Lung (tissue), 12 donors: ENCODE data around the gene CRNKL1. TPM values are rescaled to one million over a fixed set of nuclear protein-coding genes. Genes with fewer than 3 reads are reported as not detected.

Experiments
- ATAC-seq: fragments of 200-7000 bp; cut with Tn5 transposase; one replicate; pipeline ENCODE4 v1.9.1; 2020; ENCODE audit warnings: moderate number of reproducible peaks; ENCODE audit not compliant: insufficient read depth, low FRiP score
- DNase-seq, 3 donors: peaks; one replicate each; pipeline ENCODE4 v3.0.0-alpha.2; 2013 to 2017
- H3K27ac ChIP-seq, 2 donors: one replicate each; pipeline ENCODE4 v1.5.1; 2013; ENCODE audit warnings: mild to moderate bottlenecking in 2 of 2, moderate library complexity in 2 of 2, control low read depth in 1 of 2, inconsistent platforms in 1 of 2, low read depth in 1 of 2, low read length in 1 of 2
- H3K27me3 ChIP-seq, 3 donors: one replicate each; pipeline ENCODE4 v1.5.1; 2013; ENCODE audit warnings: low read length in 2 of 3; ENCODE audit not compliant: control insufficient read depth in 3 of 3, insufficient read depth in 3 of 3
- H3K36me3 ChIP-seq, 4 donors: one replicate each; pipeline ENCODE4 v1.5.1; 2013; ENCODE audit warnings: low read length in 4 of 4, mild to moderate bottlenecking in 1 of 4, moderate library complexity in 1 of 4; ENCODE audit not compliant: control insufficient read depth in 4 of 4, insufficient read depth in 4 of 4
- H3K4me1 ChIP-seq, 5 donors: one replicate each; pipeline ENCODE4 v1.5.1; 2013; ENCODE audit warnings: low read length in 5 of 5, mild to moderate bottlenecking in 2 of 5, moderate library complexity in 1 of 5; ENCODE audit not compliant: control insufficient read depth in 5 of 5, insufficient read depth in 5 of 5
- H3K4me3 ChIP-seq: one replicate; pipeline ENCODE4 v1.5.1; 2013; ENCODE audit warnings: mild to moderate bottlenecking, control low read depth, moderate library complexity
- H3K9ac ChIP-seq, 2 donors: one replicate each; pipeline ENCODE4 v1.5.1; 2013; ENCODE audit warnings: low read length in 2 of 2, control low read depth in 1 of 2; ENCODE audit not compliant: insufficient read depth in 1 of 2
- H3K9me3 ChIP-seq, 4 donors: one replicate each; pipeline ENCODE4 v1.5.1; 2013; ENCODE audit warnings: low read length in 3 of 4, mild to moderate bottlenecking in 1 of 4, moderate library complexity in 1 of 4; ENCODE audit not compliant: control insufficient read depth in 4 of 4, insufficient read depth in 3 of 4
- CTCF ChIP-seq: IDR thresholded peaks from 2 replicates; pipeline ENCODE4 v1.5.1; 2012; ENCODE audit warnings: mild to moderate bottlenecking; ENCODE audit errors: control extremely low read depth, extremely low read depth
- WGBS, 2 donors: extraction: QIAGEN DNeasy Blood & Tissue Kit; methylation state at CpG; one replicate each; pipeline ENCODE4 v1.1.7; 2013; 5-methylcytosine and 5-hydroxymethylcytosine counted together
- polyA plus RNA-seq, 2 donors: library from polyadenylated mRNA; stranded (reverse); fragments of 200-250 nt; gene quantifications; one replicate each; pipeline ENCODE4 v1.2.1, GENCODE V29; 2013
- total RNA-seq, 2 donors: library from RNA; depleted of rRNA in 1 of 2; stranded (reverse); fragments of >200 nt in 1 of 2; gene quantifications; one replicate each; pipeline ENCODE4 v1.2.1, GENCODE V29; 2014 to 2021
- donor health status: control.
- donor health status: control.
- donor health status: Bipolar disorder and iron deficiency.
- donor health status: healthy.
- donor health status: DM: yes; HTN: yes; CAD: no.

The CRNKL1 gene
- total and polyA plus RNA-seq, 4 donors = 11.0 to 39.5 (median 20.4) TPM

GRCh38 chr20:20003031-20003954, 49.0 kb downstream of the CRNKL1 start:
- peak; percentile 48 to 82 (median 80) for DNase-seq
- whole genome bisulfite sequencing, 2 donors = 12 to 25% methylated on average over 23 of the region's 23 CpGs
- peaks cover 0 to 13% (median 8%) of the 10 kb centered on the region in 5 donors for H3K4me1 ChIP-seq

GRCh38 chr20:20002101-20002998, 49.9 kb downstream of the CRNKL1 start:
- no peak for DNase-seq
- Histone ChIP-seq H3K9me3 (no peaks in the 10 kb centered on the region), H3K4me1 (peaks cover 0 to 14% (median 8%) of the 10 kb centered on the region in 5 donors), H3K36me3 (peaks cover 17 to 36% (median 29%) of the 10 kb centered on the region in 4 donors), H3K27ac (peak overlapping the region; percentile 26 to 69), H3K27me3 (no peaks in the 10 kb centered on the region), H3K4me3 (no peak overlapping the region), H3K9ac (no peak overlapping the region)
- TF ChIP-seq CTCF = no peak
- WGBS, 2 donors = 36 to 57% methylated on average over 9 of the region's 9 CpGs
- ATAC-seq = no peak

More at GRCh38 chr20:20003031-20003954, 49.0 kb downstream of the CRNKL1 start:
- peak overlapping the region; percentile 30 to 90 for H3K27ac ChIP-seq
- H3K9ac ChIP-seq = peak overlapping the region in 1 of 2 donors; percentile 14
- peaks cover 17 to 31% (median 27%) of the 10 kb centered on the region in 4 donors for H3K36me3 ChIP-seq
- H3K4me3 ChIP-seq = no peak overlapping the region
- TF ChIP-seq CTCF = no peak
- H3K27me3 ChIP-seq = no peaks in the 10 kb centered on the region
- ATAC-seq = peak; percentile 19
- H3K9me3 ChIP-seq = no peaks in the 10 kb centered on the region

- no peaks in the 10 kb centered on the region for H3K27me3 ChIP-seq
- H3K36me3 ChIP-seq = peaks cover 19 to 38% (median 32%) of the 10 kb centered on the region in 4 donors
- TF ChIP-seq CTCF = no peak
- H3K9me3 ChIP-seq = no peaks in the 10 kb centered on the region
- 64 to 75% methylated on average over 14 of the region's 14 CpGs for WGBS, 2 donors
- no peak overlapping the region for H3K9ac ChIP-seq
- no peak overlapping the region for H3K4me3 ChIP-seq
- ATAC-seq = no peak
- H3K4me1 ChIP-seq = peaks cover 5 to 26% (median 12%) of the 10 kb centered on the region in 5 donors
- peak overlapping the region in 1 of 2 donors; percentile 42 for H3K27ac ChIP-seq
- no peak for DNase-seq
These were observed 51.9 kb downstream of the CRNKL1 start for GRCh38 chr20:20000211-20000968.
